Stomach (tissue), 4 donors: ENCODE data around the gene APOO.

Source experiments
- CTCF ChIP-seq, 7 experiments: fragments of 450-650 bp in 4 of 7; fragments of 200-600 bp in 3 of 7; sonication (generic) in 3 of 7; IDR thresholded peaks; one replicate each; pipeline ENCODE4 v1.5.1; 2016 to 2019; ENCODE audit warnings: antibody characterized with exemption in 7 of 7, control low read depth in 2 of 7, mild to moderate bottlenecking in 1 of 7
- POLR2A ChIP-seq, 4 donors: fragments of 450-650 bp; IDR thresholded peaks; one replicate each; pipeline ENCODE4 v1.6.1; 2016; ENCODE audit warnings: antibody characterized with exemption in 4 of 4, control low read depth in 2 of 4, mild to moderate bottlenecking in 1 of 4, moderate library complexity in 1 of 4

GRCh38 chrX:23879380-23880090 lies 28.2 kb downstream of the APOO start:
- TF ChIP-seq POLR2A (IDR thresholded peaks at IDR 0.05) (no peak), CTCF (IDR thresholded peaks at IDR 0.05) (no peak)
